GM21576 (cell line): ENCODE results near the gene PDPR.
"Not testable (repeated sequence)": the region's sequence is repeated elsewhere in the genome, so short reads cannot be mapped to it uniquely, and the experiment has no call there.

Experiments
- ATAC-seq: cut with Tn5 transposase; IDR thresholded peaks from one replicate; pipeline ENCODE4 v1.9.1; 2021; ENCODE audit warnings: mild to moderate bottlenecking, moderate library complexity; ENCODE audit not compliant: unreplicated experiment

Gene PDPR

GRCh38 chr16:70113982-70114826 is at the start of gene PDPR:
Gene PDPR (plus strand): TSS chr16:70114332. CDS start chr16:70120493, 6,161 bp downstream.
- peak; percentile 90 for ATAC-seq

- peak; percentile 11 for ATAC-seq
Observed at GRCh38 chr16:70064841-70065370, 49.2 kb upstream of the PDPR start.

GRCh38 chr16:70065376-70065745 is 48.8 kb upstream of the PDPR start:
- peak; percentile 26 for ATAC-seq

- peak; percentile 88 for ATAC-seq
Observed at GRCh38 chr16:70065746-70066658, 48.1 kb upstream of the PDPR start.

GRCh38 chr16:70066751-70067150 is 47.4 kb upstream of the PDPR start:
- not testable (repeated sequence) for ATAC-seq

GRCh38 chr16:70079081-70079480 is 35.1 kb upstream of the PDPR start:
- not testable (repeated sequence) for ATAC-seq

GRCh38 chr16:70081219-70081618 is 32.9 kb upstream of the PDPR start:
- not testable (repeated sequence) for ATAC-seq

GRCh38 chr16:70083931-70084330 is 30.2 kb upstream of the PDPR start:
- not testable (repeated sequence) for ATAC-seq

GRCh38 chr16:70088160-70088559 is 26.0 kb upstream of the PDPR start:
- ATAC-seq, result not testable (repeated sequence)

GRCh38 chr16:70088877-70089276 is 25.3 kb upstream of the PDPR start:
- ATAC-seq, result not testable (repeated sequence)

- ATAC-seq, result not testable (repeated sequence)
Observed at GRCh38 chr16:70089289-70089688, 24.8 kb upstream of the PDPR start.

- ATAC-seq, result not testable (repeated sequence)
Observed at GRCh38 chr16:70091104-70091503, 23.0 kb upstream of the PDPR start.

- ATAC-seq, result not testable (repeated sequence)
Observed at GRCh38 chr16:70094096-70094495, 20.0 kb upstream of the PDPR start.

- not testable (repeated sequence) for ATAC-seq
Observed at GRCh38 chr16:70109583-70110279, 4.4 kb upstream of the PDPR start.

- ATAC-seq, result not testable (repeated sequence)
Observed at GRCh38 chr16:70112162-70112561, 2.0 kb upstream of the PDPR start.

- ATAC-seq, result peak; percentile 22
Observed at GRCh38 chr16:70113599-70113981, 542 bp upstream of the PDPR start.

GRCh38 chr16:70118354-70118753 is 4.2 kb downstream of the PDPR start:
- ATAC-seq, result not testable (repeated sequence)

GRCh38 chr16:70118776-70119175 is 4.6 kb downstream of the PDPR start:
- ATAC-seq, result not testable (repeated sequence)

GRCh38 chr16:70120398-70120797 is 6.3 kb downstream of the PDPR start:
- ATAC-seq, result not testable (repeated sequence)

- ATAC-seq, result not testable (repeated sequence)
Observed at GRCh38 chr16:70123822-70124221, 9.7 kb downstream of the PDPR start.

- ATAC-seq, result not testable (repeated sequence)
Observed at GRCh38 chr16:70126226-70126625, 12.1 kb downstream of the PDPR start.
